ENCODE results near the gene TRIM65. TPM values are rescaled to one million over a fixed set of nuclear protein-coding genes. Genes with fewer than 3 reads are reported as not detected.
A peak's percentile ranks its signal among the peaks of the same experiment; 100 is the strongest.

TRIM65 gene
- total and polyA plus RNA-seq, 2 of the 13 experiments (the other 11 are each of a cell fraction or from before 2014, with no cell fraction given), result 10.3 to 22.4 TPM

- TF ChIP-seq ZMAT5 (CRISPR knock-in tag; IDR thresholded peaks at IDR 0.05; ENCODE audit: borderline replicate concordance, low read depth), result no peak
- no peak for TF ChIP-seq ZNF850 (CRISPR knock-in tag; conservative IDR thresholded peaks at IDR 0.05)
- TF ChIP-seq ZNF768 (CRISPR knock-in tag; IDR thresholded peaks at IDR 0.05), result peak; percentile 35; the same call in 1 of the 2 replicates
- peak in 1 of 2 experiments; percentile 58; a peak in 1 of 4 replicates for TF ChIP-seq REST (IDR thresholded peaks at IDR 0.05; ENCODE audit: borderline replicate concordance in 1 of 2, low read depth in 1 of 2, low read length in 2 of 2)
- TF ChIP-seq XRCC5 (optimal IDR thresholded peaks at IDR 0.05; ENCODE audit: low read length), result peak; percentile 78
- TF ChIP-seq E2F5 (CRISPR knock-in tag; conservative IDR thresholded peaks at IDR 0.05), result 0 out of 2 replicates have a peak, but pooled peaks have one; percentile 20
- no peak for TF ChIP-seq ZNF567 (CRISPR knock-in tag; IDR thresholded peaks at IDR 0.05; ENCODE audit: borderline replicate concordance)
- TF ChIP-seq ZNF550 (CRISPR knock-in tag; IDR thresholded peaks at IDR 0.05; ENCODE audit: borderline replicate concordance), result no peak
- peak; percentile 96; the same call in 1 of the 2 replicates for TF ChIP-seq ZBTB46 (CRISPR knock-in tag; IDR thresholded peaks at IDR 0.05; ENCODE audit: borderline replicate concordance)
- 0 out of 2 replicates have a peak, but pooled peaks have one; percentile 35 for TF ChIP-seq RARG (CRISPR knock-in tag; IDR thresholded peaks at IDR 0.05; ENCODE audit: low read depth)
- TF ChIP-seq ZNF784 (CRISPR knock-in tag; IDR thresholded peaks at IDR 0.05; ENCODE audit: borderline replicate concordance), result peak; percentile 46; the same call in 1 of the 2 replicates
- peak; percentile 79 for TF ChIP-seq THAP9 (CRISPR knock-in tag; IDR thresholded peaks at IDR 0.05; ENCODE audit: borderline replicate concordance)
- peak; percentile 56; the same call in 1 of the 2 replicates for TF ChIP-seq GLMP (CRISPR knock-in tag; IDR thresholded peaks at IDR 0.05; ENCODE audit: borderline replicate concordance)
Measured at GRCh38 chr17:75876190-75876937, 20.4 kb downstream of the TRIM65 start (continued).

Measured in HepG2 (cell line).